NCI-H524 (cell line): ENCODE measurements around the gene INTS1.
A peak's percentile ranks its signal among the peaks of the same experiment; 100 is the strongest.

ENCODE experiments used
- DNase-seq, 2 experiments: peaks; one replicate each; lab custom pipeline; 2025; lab: John Stamatoyannopoulos, UW

The INTS1 gene

GRCh38 chr7:1486571-1486970, 17.6 kb downstream of the INTS1 start:
- no peak for DNase-seq

GRCh38 chr7:1485156-1485555, 19.0 kb downstream of the INTS1 start:
- DNase-seq, result no peak

GRCh38 chr7:1484569-1484968, 19.6 kb downstream of the INTS1 start:
- DNase-seq, result no peak

- DNase-seq, result no peak
These were observed 20.4 kb downstream of the INTS1 start for GRCh38 chr7:1483536-1484505.

GRCh38 chr7:1483079-1483478, 21.1 kb downstream of the INTS1 start:
- DNase-seq, result no peak

- DNase-seq, result no peak
These were observed 22.9 kb downstream of the INTS1 start for GRCh38 chr7:1481300-1481699.

GRCh38 chr7:1480670-1481069, 23.5 kb downstream of the INTS1 start:
- DNase-seq, result no peak

- DNase-seq, result no peak
These were observed 24.9 kb downstream of the INTS1 start for GRCh38 chr7:1479287-1479686.

- no peak for DNase-seq
These were observed 25.7 kb downstream of the INTS1 start for GRCh38 chr7:1478480-1478879.

- no peak for DNase-seq
These were observed 27.3 kb downstream of the INTS1 start for GRCh38 chr7:1476859-1477258.

- no peak for DNase-seq
These were observed 28.2 kb downstream of the INTS1 start for GRCh38 chr7:1475991-1476390.

- no peak for DNase-seq
These were observed 28.8 kb downstream of the INTS1 start for GRCh38 chr7:1475393-1475792.

GRCh38 chr7:1474736-1475135, 29.5 kb downstream of the INTS1 start:
- DNase-seq, result no peak

GRCh38 chr7:1473864-1474512, 30.2 kb downstream of the INTS1 start:
- DNase-seq, result peak; percentile 38 to 72

- no peak for DNase-seq
These were observed 33.3 kb downstream of the INTS1 start for GRCh38 chr7:1470901-1471300.

- no peak for DNase-seq
These were observed 35.4 kb downstream of the INTS1 start for GRCh38 chr7:1468643-1469298.

GRCh38 chr7:1468203-1468602, 36.0 kb downstream of the INTS1 start:
- DNase-seq, result no peak

- peak in 1 of 2 experiments; percentile 15 for DNase-seq
These were observed 37.5 kb downstream of the INTS1 start for GRCh38 chr7:1466524-1467271.

GRCh38 chr7:1464694-1465093, 39.5 kb downstream of the INTS1 start:
- no peak for DNase-seq

- no peak for DNase-seq
These were observed 40.4 kb downstream of the INTS1 start for GRCh38 chr7:1463676-1464223.

GRCh38 chr7:1461646-1462375, 42.4 kb downstream of the INTS1 start:
- no peak for DNase-seq
